HG03565 (cell line): ENCODE data around the gene BMAL1.
"Not testable (repeated sequence)": the region's sequence is repeated elsewhere in the genome, so short reads cannot be mapped to it uniquely, and the experiment has no call there.

Source experiments
- ATAC-seq: cut with Tn5 transposase; IDR thresholded peaks from one replicate; pipeline ENCODE4 v1.9.1; 2021; ENCODE audit warnings: mild to moderate bottlenecking, moderate library complexity; ENCODE audit not compliant: unreplicated experiment

Gene BMAL1

DNA sequence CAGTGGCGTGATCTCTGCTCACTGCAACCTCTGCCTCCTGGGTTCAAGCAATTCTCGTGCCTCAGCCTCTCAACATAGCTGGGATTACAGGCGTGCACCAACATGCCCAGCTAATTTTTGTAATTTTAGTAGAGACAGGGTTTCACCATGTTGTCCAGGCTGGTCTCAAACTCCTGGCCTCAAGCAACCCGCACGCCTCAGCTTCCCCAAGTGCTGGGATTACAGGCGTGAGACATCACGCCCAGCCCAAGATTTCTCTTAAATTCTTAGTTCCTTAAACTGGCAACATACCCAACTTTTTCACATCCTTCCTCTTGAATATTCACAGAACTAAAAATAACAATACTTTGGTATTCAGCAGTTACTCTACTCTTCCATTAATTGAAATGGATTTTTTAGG lies 159.2 kb downstream of the BMAL1 start:
- not testable (repeated sequence) for ATAC-seq
